ENCODE results near the gene XYLT2. TPM values are rescaled to one million over a fixed set of nuclear protein-coding genes. Genes with fewer than 3 reads are reported as not detected.

Gene XYLT2
- total RNA-seq, 1 donor from 2014 or later, result 33.3 TPM

DNA sequence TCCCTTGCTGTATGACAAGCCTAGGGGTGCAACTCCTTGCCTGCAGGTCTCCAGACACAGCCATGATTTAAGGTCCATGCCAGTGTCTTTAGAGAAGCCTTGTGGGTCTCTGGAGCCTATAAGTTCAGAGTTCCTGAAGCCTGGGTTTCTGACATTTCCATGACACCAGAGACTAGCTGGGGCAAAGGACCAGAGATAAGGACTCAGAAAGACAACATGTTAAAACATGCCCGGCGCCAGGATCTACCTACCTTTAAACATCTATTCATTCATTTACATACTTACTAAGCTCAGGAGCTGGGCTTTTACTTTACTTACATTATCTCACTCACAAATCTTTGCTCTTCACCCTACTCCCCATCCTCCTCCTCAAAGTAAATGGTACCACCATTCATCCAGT is 25.6 kb downstream of the XYLT2 start:
- peak overlapping the region; percentile 99 for H3K4me3 Mint-ChIP-seq
- H3K9me3 Mint-ChIP-seq, result no peaks in the 10 kb centered on the region
- H3K4me1 Mint-ChIP-seq, result peaks cover 20% of the 10 kb centered on the region
- no peaks in the 10 kb centered on the region for H3K27me3 Mint-ChIP-seq (ENCODE audit: low read depth)
- H3K36me3 Mint-ChIP-seq, result peaks cover 20% of the 10 kb centered on the region
- TF ChIP-seq, protein P1, sequence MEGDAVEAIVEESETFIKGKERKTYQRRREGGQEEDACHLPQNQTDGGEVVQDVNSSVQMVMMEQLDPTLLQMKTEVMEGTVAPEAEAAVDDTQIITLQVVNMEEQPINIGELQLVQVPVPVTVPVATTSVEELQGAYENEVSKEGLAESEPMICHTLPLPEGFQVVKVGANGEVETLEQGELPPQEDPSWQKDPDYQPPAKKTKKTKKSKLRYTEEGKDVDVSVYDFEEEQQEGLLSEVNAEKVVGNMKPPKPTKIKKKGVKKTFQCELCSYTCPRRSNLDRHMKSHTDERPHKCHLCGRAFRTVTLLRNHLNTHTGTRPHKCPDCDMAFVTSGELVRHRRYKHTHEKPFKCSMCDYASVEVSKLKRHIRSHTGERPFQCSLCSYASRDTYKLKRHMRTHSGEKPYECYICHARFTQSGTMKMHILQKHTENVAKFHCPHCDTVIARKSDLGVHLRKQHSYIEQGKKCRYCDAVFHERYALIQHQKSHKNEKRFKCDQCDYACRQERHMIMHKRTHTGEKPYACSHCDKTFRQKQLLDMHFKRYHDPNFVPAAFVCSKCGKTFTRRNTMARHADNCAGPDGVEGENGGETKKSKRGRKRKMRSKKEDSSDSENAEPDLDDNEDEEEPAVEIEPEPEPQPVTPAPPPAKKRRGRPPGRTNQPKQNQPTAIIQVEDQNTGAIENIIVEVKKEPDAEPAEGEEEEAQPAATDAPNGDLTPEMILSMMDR (IDR thresholded peaks at IDR 0.05; ENCODE audit: unreplicated experiment), result no peak
- H3K27ac Mint-ChIP-seq, result peak overlapping the region; percentile 60
- no peak for DNase-seq (ENCODE audit: low spot score in 2 of 2, unreplicated experiment in 2 of 2)

DNA sequence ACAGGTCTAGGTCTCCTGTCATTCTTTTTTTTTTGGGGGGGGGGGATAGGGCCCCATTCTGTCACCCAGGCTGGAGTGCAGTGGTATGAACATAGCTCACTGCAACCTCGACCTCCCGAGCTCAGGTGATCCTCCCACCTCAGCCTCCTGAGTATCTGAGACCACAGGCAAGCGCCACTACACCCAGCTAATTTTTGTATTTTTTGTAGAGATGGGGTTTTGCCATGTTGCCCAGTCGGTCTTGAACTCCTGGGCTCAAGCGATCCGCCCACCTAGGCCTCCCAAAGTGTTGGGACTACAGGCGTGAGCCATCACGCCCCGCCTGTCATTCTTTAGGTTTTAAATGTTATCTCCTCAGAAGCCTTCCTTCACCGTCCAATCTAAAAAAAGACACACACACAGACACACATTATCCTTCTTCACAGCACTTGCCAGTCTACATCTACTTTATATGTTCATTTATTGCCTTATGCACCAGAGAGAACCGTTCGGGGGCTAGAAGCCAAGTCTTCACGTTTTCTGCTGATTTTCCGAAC is 26.4 kb downstream of the XYLT2 start:
- peak overlapping the region; percentile 99 for H3K4me3 Mint-ChIP-seq
- peaks cover 20% of the 10 kb centered on the region for H3K36me3 Mint-ChIP-seq
- H3K27ac Mint-ChIP-seq, result peak overlapping the region; percentile 99
- TF ChIP-seq, protein P1 (IDR thresholded peaks at IDR 0.05; ENCODE audit: unreplicated experiment), result no peak
- no peaks in the 10 kb centered on the region for H3K9me3 Mint-ChIP-seq
- no peak for DNase-seq (ENCODE audit: low spot score in 2 of 2, unreplicated experiment in 2 of 2)
- H3K27me3 Mint-ChIP-seq (ENCODE audit: low read depth), result no peaks in the 10 kb centered on the region
- peaks cover 20% of the 10 kb centered on the region for H3K4me1 Mint-ChIP-seq

DNA sequence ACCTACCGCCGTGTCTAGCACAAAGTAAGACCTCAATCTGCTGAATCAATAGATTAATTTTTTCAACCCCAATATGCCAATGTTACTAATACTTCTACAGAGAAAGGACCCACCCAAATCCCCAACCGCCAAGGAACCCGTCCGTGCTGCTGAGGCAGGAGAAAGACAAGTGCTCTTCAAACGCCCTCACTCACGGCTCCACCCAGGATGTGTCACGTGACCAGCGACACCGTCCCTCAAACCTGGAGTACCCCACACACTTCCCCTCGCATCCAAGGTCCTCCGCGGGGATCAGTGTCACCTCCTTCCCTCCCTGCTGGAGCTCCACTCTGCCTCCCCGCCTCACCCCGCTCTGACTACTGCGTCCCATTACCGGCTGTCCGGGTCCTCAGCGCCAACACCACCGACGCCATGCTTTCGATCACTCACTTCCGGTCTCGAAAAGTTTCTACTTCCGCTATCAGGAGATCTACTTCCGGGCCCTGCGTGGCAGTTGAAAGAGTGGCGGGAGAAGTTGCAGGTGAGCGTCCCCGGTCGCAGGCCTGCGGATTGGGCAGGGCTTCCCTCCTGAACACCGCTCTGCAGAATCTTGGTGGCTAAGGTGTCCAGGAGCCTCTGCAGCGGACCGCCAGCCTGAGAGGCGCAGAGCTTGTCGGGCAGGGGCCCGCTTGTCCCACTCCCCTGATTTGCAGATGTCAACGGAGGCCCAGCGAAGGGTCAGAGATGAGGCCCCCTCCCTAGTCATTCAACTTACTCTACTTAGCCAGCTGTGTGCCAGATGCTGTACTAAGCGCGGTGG is 27.0 kb downstream of the XYLT2 start, which contains the start of the genes EME1 and MRPL27:
TSS of gene EME1 (plus strand) at position 472 of the 799 bp plus-strand sequence. CDS start 1,980 bp downstream, outside the sequence.
TSS of gene MRPL27 (minus strand) at position 427 of the 799 bp plus-strand sequence. CDS start at position 413, 14 bp downstream.
- DNase-seq (ENCODE audit: low spot score in 2 of 2, unreplicated experiment in 2 of 2), result peak; percentile 59 to 79
- peak within 1 kb of the TSS; percentile 99 for H3K27ac Mint-ChIP-seq
- peak within 1 kb of the TSS; percentile 99 for H3K4me3 Mint-ChIP-seq
- peaks cover 20% of the 10 kb centered on the region for H3K4me1 Mint-ChIP-seq
- no peaks in the 10 kb centered on the region for H3K9me3 Mint-ChIP-seq
- H3K27me3 Mint-ChIP-seq (ENCODE audit: low read depth), result no peaks in the 10 kb centered on the region
- TF ChIP-seq, protein P1 (IDR thresholded peaks at IDR 0.05; ENCODE audit: unreplicated experiment), result no peak
- H3K36me3 Mint-ChIP-seq, result peaks cover 15% of the 10 kb centered on the region

DNA sequence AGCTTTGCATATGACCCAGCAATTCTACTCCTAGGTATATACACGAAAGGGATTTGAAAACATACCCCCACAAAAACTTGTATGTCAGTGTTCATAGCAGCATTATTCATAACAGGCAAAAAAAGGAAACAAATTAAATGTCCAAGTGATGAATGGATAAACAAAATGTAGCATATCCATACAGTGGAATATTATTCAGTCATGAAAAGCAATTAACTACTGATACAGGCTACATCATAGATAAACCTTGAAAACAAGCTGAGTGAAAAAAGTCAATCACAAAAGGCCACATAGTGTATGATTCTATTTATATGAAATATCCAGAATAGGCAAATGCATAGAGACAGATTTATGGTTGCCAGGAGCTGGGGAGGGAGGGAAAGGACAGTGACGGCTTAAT is 27.8 kb downstream of the XYLT2 start:
- no peaks in the 10 kb centered on the region for H3K27me3 Mint-ChIP-seq (ENCODE audit: low read depth)
- peaks cover 8% of the 10 kb centered on the region for H3K36me3 Mint-ChIP-seq

DNA sequence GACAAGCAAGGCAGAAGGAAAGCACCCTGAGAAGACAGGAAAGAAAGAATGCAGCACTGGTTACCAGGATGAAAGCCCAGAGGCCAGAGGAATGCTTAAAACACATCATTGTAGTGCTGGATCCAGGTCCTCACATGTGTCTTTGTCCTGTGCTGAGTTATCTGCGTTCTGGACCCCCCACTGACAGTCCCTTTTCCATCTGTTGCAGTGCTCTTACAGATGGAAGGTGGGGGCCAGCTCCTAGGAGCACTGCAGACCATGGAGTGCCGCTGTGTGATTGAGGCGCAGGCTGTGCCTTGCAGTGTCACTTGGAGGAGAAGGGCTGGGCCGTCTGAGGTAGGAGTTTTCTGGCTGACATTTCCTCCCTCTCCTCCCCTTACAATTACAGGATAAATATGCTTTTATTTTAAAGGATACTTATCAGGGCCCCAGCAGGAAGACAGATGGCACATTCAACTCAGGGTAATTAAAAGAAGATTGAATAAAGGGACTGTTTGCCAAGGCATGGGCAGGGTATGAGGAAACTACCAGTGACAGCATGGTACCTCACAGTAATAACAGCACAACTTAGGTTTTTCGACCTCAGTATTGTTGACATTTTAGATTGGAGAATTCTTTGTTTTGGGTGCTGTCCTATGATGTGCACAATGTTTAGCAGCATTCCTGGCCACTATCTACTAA is 30.1 kb downstream of the XYLT2 start:
- H3K27me3 Mint-ChIP-seq (ENCODE audit: low read depth), result no peaks in the 10 kb centered on the region
- no peak overlapping the region for H3K4me3 Mint-ChIP-seq
- H3K36me3 Mint-ChIP-seq, result peaks cover 3% of the 10 kb centered on the region
- no peaks in the 10 kb centered on the region for H3K9me3 Mint-ChIP-seq
- peaks cover 20% of the 10 kb centered on the region for H3K4me1 Mint-ChIP-seq
- TF ChIP-seq, protein P1 (IDR thresholded peaks at IDR 0.05; ENCODE audit: unreplicated experiment), result no peak
- H3K27ac Mint-ChIP-seq, result no peak overlapping the region
- DNase-seq (ENCODE audit: low spot score in 2 of 2, unreplicated experiment in 2 of 2), result no peak

More for the DNA sequence above, 27.8 kb downstream of the XYLT2 start:
- Mint-ChIP-seq H3K9me3 (no peaks in the 10 kb centered on the region), H3K27ac (no peak overlapping the region), H3K4me1 (peaks cover 20% of the 10 kb centered on the region), H3K4me3 (peak overlapping the region; percentile 99)
- TF ChIP-seq, protein P1 (IDR thresholded peaks at IDR 0.05; ENCODE audit: unreplicated experiment), result no peak
- DNase-seq (ENCODE audit: low spot score in 2 of 2, unreplicated experiment in 2 of 2), result no peak

Measured in mesothelial cell of epicardium (in vitro differentiated cells).